HFF-Myc (cell line): Measurements from ENCODE around the gene NFKB1.

Source experiments
- DNase-seq: peaks from one replicate; pipeline ENCODE4 v3.0.0-alpha.2; 2011; ENCODE audit warnings: low read depth; ENCODE audit errors: extremely low read depth
- H3K4me3 ChIP-seq: replicated peaks from 2 replicates; pipeline ENCODE4 v1.5.1; 2011; ENCODE audit warnings: low read depth, mild to moderate bottlenecking, control low read depth, low read length
- CTCF ChIP-seq: IDR thresholded peaks from 2 replicates; pipeline ENCODE4 v1.5.1; 2012; ENCODE audit warnings: mild to moderate bottlenecking, low read depth, low read length, control low read depth; ENCODE audit errors: missing control alignments

The NFKB1 gene

GRCh38 chr4:102578819-102579218, 77.7 kb downstream of the NFKB1 start:
- no peak for DNase-seq
- TF ChIP-seq CTCF, result no peak
- no peak overlapping the region for H3K4me3 ChIP-seq

- DNase-seq, result no peak
- no peak for TF ChIP-seq CTCF
- H3K4me3 ChIP-seq, result no peak overlapping the region
Measured at GRCh38 chr4:102579794-102580462, 78.8 kb downstream of the NFKB1 start.

- DNase-seq, result no peak
- TF ChIP-seq CTCF, result no peak
- H3K4me3 ChIP-seq, result no peak overlapping the region
Measured at GRCh38 chr4:102580463-102580842, 79.3 kb downstream of the NFKB1 start.

- TF ChIP-seq CTCF, result no peak
- no peak for DNase-seq
- H3K4me3 ChIP-seq, result no peak overlapping the region
Measured at GRCh38 chr4:102584091-102584490, 82.9 kb downstream of the NFKB1 start.

GRCh38 chr4:102585329-102585728, 84.2 kb downstream of the NFKB1 start:
- H3K4me3 ChIP-seq, result no peak overlapping the region
- no peak for TF ChIP-seq CTCF
- no peak for DNase-seq

- no peak for TF ChIP-seq CTCF
- no peak overlapping the region for H3K4me3 ChIP-seq
- DNase-seq, result no peak
Measured at GRCh38 chr4:102586002-102586643, 85.0 kb downstream of the NFKB1 start.
